Motor neuron (in vitro differentiated cells): Measurements from ENCODE around the gene TIMM44. TPM values are rescaled to one million over a fixed set of nuclear protein-coding genes. Genes with fewer than 3 reads are reported as not detected.

Experiments
- ATAC-seq, 8 experiments: fragments of 200-7000 bp; cut with Tn5 transposase; replicated peaks in 6 of 8; 2 replicates each; pipeline ENCODE4 v1.8.0; 2021; ENCODE audit warnings: mild to moderate bottlenecking in 8 of 8, moderate library complexity in 8 of 8
- H3K27ac ChIP-seq, 2 donors: fragments of 250-450 bp; sonication (Bioruptor Pico); 2 replicates each; pipeline ENCODE4 v1.9.0; 2021; ENCODE audit warnings: antibody characterized with exemption in 2 of 2, mild to moderate bottlenecking in 2 of 2, moderate library complexity in 1 of 2
- H3K4me1 ChIP-seq, 2 donors: fragments of 250-450 bp; sonication (Bioruptor Pico); replicated peaks in 1 of 2; 2 replicates each; pipeline ENCODE4 v1.6.1; 2021; ENCODE audit warnings: antibody characterized with exemption in 2 of 2, mild to moderate bottlenecking in 2 of 2, moderate library complexity in 1 of 2
- H3K4me3 ChIP-seq, 5 donors: fragments of 250-450 bp; sonication (Bioruptor Pico); 2 replicates each; pipeline ENCODE4 v1.9.0; 2021; ENCODE audit warnings: antibody characterized with exemption in 5 of 5, mild to moderate bottlenecking in 5 of 5, moderate library complexity in 4 of 5
- WGBS, 10 experiments: fragments of 450-650 bp; shearing (Covaris generic); methylation state at CpG; one replicate each; pipeline ENCODE4 v1.0.0; 2022; 5-methylcytosine and 5-hydroxymethylcytosine counted together
- in situ Hi-C, 9 experiments: fragments of 400-800 bp; cut with MboI; loops; one replicate each; pipeline ENCODE4 v1.15.0; 2021; ENCODE audit warnings: low sequenced_read_pairs in 9 of 9, low pct_unique_long_range_greater_than_20kb in 2 of 9; ENCODE audit not compliant: unreplicated experiment in 9 of 9
- total RNA-seq, 8 experiments: library from RNA; unstranded; fragments of 300-600 nt; gene quantifications; 2 replicates each; pipeline versions ENCODE4 v1.2.3 to v1.2.4, GENCODE V29; 2022

TIMM44 gene, protein sequence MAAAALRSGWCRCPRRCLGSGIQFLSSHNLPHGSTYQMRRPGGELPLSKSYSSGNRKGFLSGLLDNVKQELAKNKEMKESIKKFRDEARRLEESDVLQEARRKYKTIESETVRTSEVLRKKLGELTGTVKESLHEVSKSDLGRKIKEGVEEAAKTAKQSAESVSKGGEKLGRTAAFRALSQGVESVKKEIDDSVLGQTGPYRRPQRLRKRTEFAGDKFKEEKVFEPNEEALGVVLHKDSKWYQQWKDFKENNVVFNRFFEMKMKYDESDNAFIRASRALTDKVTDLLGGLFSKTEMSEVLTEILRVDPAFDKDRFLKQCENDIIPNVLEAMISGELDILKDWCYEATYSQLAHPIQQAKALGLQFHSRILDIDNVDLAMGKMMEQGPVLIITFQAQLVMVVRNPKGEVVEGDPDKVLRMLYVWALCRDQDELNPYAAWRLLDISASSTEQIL
- 100 to 1,000 TPM in 2 of 8 experiments, 10 to 100 TPM in 6; 38.7 to 106 (median 65.1) TPM for total RNA-seq

DNA sequence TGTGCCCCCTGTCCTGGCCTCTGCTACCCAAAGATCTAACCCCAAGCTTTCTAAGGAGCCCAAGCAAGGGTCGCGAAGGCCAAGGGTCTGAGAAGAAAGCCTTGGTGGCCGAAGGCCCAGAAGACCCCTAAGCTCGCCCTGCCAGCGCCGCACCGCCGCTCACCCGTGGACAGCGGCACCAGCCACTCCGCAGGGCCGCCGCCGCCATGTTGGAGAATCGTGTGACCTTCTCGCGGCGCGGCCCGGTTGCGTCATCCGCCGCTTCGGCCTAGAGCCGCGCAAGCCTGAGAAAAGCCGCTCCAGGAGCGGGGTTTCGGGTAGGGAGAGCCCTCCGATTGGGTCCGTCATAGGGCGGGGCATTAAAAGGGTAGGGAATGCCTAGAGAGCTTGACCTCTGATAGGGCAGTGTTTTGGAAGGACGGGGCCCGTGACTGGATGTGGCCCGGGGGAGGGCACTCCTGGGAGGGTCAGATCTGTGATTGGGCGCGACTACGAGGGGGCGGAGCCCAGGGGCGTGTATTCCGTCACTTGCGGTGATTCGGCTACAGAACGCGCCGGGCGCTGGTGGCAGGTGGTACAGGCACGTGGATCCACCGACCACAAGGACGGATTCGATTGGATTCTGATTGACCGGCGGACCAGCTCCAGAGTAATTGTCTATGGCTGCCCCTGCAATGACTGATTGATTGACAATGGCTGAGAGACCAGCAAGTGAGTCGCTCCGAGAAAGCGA lies at the start of gene TIMM44:
Gene TIMM44, minus strand, starts transcription at position 223 of the 733 bp plus-strand sequence. Its CDS starts 15 bp downstream, at position 208.
- Histone ChIP-seq H3K4me1 (peaks cover 7 to 9% of the 10 kb centered on the region in 2 donors), H3K4me3 (peak within 1 kb of the TSS; percentile 70 to 85 (median 73)), H3K27ac (peak within 1 kb of the TSS; percentile 97)
- ATAC-seq, result peak; percentile 92 to 97 (median 94)
- 0 to 3% (median 0%) methylated on average over 1 to 19 of the region's 56 CpGs; no CpG with 5 or more reads in 4 of the 10 experiments for WGBS, 10 experiments
- in situ Hi-C loops, result loop anchor here in 3 of 9 experiments (10.0 to 25.0 kb wide), 2 partner anchors 294 to 311 kb away; no protein-coding TSS in a partner anchor

DNA sequence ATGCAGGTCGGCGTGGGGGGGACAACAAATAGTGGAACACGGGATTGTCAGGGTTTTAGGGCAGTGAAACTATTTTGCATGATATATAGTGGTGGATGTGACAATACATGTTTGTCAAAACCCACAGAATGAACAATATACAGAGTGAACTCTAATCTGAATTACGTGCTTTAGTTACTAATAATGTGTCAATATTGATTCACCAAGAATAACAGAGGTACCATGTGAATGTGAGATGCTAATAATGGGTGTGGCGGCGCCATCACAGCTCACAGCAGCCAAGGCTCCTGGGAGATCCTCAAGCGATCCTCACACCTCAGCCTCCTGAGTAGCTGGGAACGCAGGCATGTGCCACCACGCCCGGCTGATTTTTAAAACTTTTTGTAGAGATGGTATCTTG lies 49.1 kb upstream of the TIMM44 start:
- Histone ChIP-seq H3K27ac (no peak overlapping the region), H3K4me1 (no peaks in the 10 kb centered on the region), H3K4me3 (no peak overlapping the region)
- WGBS, 10 experiments, result 75 to 100% (median 90%) methylated on average over 1 to 8 of the region's 10 CpGs; no CpG with 5 or more reads in 1 of the 10 experiments
- peak in 1 of 8 experiments; percentile 22 for ATAC-seq
- in situ Hi-C loops, result no loop called here

DNA sequence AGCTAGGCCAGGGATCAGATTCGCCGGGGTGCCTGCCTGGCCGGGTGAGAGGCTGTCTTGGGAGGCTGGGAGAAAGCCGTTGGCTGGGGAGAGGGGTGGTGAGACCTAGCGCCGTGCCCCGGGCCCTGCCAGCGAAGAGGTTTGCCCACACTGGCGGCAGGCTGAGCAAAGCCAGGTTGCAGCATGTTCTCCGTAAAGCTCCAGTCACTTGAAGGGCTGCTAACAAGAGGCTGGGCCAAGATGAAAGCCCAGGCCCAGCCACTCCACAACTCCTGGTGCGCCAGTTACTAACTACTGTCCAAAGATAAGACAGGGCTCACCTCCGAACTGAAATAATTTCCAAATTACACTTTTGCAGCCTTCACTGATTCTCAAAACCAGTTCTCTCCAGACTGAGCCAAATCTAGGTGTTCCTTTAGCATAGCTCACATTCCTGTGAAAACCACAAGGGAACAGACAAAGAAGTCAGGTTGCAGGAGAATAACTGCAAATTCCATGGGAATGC lies 45.7 kb upstream of the TIMM44 start:
- WGBS, 10 experiments, result 82 to 100% (median 100%) methylated on average over 1 to 10 of the region's 12 CpGs; no CpG with 5 or more reads in 7 of the 10 experiments
- Histone ChIP-seq H3K4me3 (no peak overlapping the region), H3K4me1 (peaks cover 0 to 3% of the 10 kb centered on the region in 2 donors), H3K27ac (no peak overlapping the region)
- ATAC-seq, result no peak
- in situ Hi-C loops, result no loop called here

DNA sequence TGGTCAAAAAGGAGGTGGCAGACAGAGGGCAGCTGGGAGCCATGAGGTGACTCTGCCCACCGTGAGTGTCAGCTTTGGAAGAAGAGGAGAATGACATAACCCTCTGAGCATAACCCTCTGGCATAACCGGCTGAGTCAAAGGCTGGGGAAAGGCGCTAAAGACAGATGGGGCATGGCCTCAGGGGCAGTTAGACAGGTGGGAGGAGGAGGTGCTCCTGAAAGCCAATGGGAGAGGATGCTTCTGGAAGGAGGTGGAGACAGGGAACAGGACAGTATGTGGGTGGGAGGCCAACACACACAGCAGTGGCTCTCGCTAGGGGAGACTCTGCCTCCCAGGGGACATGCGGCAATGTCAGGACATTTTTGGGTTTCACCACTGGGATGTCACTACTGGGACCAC lies 44.8 kb upstream of the TIMM44 start:
- Histone ChIP-seq H3K4me1 (peaks cover 0 to 3% of the 10 kb centered on the region in 2 donors), H3K27ac (no peak overlapping the region), H3K4me3 (no peak overlapping the region)
- WGBS, 10 experiments, result 45 to 100% (median 83%) methylated on average over 1 to 5 of the region's 5 CpGs; no CpG with 5 or more reads in 4 of the 10 experiments
- ATAC-seq, result peak in 1 of 8 experiments; percentile 36
- in situ Hi-C loops, result no loop called here

DNA sequence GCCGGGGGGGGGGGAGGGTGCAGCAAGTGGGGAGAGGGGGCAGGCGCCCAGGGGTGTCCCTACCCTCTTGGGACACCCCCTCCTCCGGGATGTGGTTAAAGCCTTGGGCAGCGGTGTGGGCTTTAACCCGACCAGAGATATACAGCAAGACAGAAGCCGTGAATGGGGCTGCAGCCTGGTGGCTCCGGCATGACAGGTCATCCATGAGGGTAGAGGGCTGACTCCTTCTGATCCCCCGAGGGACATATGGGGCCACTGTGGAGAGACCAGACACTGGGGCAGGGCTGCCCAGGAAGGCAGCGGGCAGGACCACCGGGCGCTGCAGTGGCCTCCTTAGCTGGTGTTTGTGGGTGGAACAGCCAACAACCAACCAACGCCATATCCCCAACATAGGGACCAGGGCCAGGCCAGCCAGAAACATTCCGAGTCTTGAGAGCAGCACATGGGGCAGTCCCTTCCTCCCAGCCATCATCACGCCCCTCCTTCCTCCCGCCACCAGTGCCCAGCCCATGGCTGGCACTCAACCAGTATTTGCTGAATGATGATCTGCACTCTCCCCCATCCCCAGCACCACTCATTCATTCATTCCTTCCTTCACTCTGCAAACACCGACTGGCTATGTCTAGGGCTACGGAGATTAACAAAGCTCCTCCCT lies 43.8 kb upstream of the TIMM44 start:
- in situ Hi-C loops, result no loop called here
- no peak overlapping the region for H3K27ac ChIP-seq
- peak in 7 of 8 experiments; percentile 21 to 31 (median 25) for ATAC-seq

DNA sequence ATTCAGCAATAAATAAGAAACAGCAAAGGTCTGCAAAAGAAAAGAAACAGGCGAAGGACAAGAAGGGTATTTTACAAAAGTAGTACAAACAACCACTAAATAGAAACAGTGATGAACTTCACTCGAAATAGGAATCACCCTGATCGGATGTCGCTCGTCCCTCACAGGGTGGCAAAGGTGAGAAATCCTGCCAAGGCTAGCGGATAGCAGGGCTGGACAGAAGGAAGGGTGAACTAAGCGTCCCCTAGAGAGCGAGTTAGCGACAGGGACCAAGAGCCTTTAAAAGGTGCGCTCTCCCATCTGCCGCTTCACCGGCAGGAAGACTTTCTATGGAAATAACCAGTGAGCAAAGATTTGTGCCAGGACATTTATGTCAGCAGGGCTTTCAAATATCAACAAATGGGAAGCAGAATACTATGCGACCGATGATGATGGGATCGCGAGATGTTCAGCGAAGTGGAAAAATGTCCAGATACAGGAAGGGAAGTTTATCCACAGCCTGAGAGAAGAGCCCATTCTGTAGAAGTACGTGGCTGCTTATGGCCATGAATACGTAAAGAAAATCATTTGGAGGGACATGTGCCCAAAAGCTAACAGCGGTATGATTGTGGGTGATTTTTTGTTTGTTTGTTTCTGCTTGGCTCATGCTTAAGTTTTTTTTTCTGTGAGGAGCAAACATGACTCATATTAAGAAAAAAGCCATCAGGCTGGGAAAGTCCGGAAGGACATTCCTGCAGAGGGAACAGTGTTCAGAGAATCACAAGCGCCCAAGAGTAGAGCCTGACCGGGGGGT lies 43.1 kb upstream of the TIMM44 start:
- peak in 6 of 8 experiments; percentile 42 to 83 (median 58) for ATAC-seq
- in situ Hi-C loops, result no loop called here
- 70 to 96% (median 86%) methylated on average over 2 to 18 of the region's 23 CpGs for WGBS, 10 experiments

More for the DNA sequence above, 43.8 kb upstream of the TIMM44 start:
- Histone ChIP-seq H3K4me1 (peaks cover 0 to 3% of the 10 kb centered on the region in 2 donors), H3K4me3 (no peak overlapping the region)
- WGBS, 10 experiments, result 80 to 100% (median 96%) methylated on average over 1 to 3 of the region's 17 CpGs; no CpG with 5 or more reads in 7 of the 10 experiments

DNA sequence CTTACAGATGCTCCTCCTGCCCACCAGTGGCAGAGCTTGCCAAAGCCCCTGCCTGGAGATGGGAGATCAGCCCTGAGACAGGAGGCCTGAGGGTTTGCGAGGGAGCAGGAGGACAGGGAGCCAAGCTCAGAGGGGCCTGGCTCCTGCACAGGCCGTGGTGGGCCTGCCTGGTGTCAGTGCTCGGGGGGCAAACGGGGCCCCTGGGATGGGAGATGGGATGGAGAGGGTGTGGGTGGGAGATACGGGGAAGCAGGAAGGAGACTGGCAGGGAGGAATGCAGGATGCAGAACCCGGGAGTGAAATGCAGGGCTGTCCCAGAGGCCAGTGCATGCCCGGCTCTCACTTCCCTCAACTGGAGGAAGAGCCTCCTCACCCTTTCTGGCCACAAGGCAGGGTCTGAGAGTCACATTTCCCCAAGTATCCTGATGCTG lies 42.0 kb upstream of the TIMM44 start:
- no peak for ATAC-seq
- in situ Hi-C loops, result no loop called here
- 100% methylated on average over 1 to 3 of the region's 7 CpGs; no CpG with 5 or more reads in 8 of the 10 experiments for WGBS, 10 experiments
- Histone ChIP-seq H3K4me3 (no peak overlapping the region), H3K4me1 (peaks cover 0 to 3% of the 10 kb centered on the region in 2 donors), H3K27ac (no peak overlapping the region)

More for the DNA sequence above, 43.1 kb upstream of the TIMM44 start:
- Histone ChIP-seq H3K4me3 (no peak overlapping the region), H3K27ac (peak overlapping the region in 1 of 2 donors; percentile 41), H3K4me1 (peaks cover 0 to 3% of the 10 kb centered on the region in 2 donors)

DNA sequence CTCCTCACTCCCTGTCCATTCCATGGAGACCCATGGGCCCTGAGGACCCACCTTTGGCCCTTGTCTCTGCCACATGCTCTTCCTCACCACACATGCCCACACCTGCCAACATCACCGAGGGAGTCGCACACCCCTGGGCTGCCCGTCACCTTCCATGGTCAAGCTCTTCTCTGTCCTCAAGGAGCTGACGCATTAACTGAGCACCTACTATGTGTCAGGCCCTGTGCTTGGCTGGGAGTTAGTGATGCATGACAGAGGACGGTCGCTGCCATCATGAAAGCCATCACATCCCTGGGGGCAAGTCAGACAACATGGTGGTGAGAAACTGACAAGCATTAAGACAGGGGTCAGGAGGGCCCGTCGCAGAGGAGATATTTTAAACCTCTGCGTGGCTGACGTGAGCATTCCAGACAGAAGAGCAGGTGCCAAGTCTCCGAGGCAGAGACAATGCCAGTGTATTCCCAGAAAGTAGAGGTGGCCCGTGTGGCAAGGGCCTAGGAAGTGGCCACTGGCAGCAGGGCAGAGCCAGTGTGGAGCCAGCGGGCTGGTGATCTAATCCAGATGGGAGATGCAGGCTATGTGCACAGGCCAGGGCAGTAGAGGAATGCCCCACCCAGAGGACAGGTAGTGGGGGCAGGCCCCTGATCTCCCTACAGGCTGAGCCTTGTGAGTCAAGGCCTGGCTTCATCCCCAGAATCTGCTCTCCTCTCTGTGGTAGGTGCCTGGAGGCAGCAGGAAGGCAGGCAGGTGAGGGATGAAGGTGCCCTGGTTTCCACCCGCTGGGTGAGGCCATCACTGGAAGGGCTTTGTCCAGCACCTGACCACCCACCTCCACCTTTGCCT lies 40.8 kb upstream of the TIMM44 start:
- Histone ChIP-seq H3K4me1 (peaks cover 0 to 3% of the 10 kb centered on the region in 2 donors), H3K27ac (no peak overlapping the region), H3K4me3 (no peak overlapping the region)
- ATAC-seq, result no peak
- in situ Hi-C loops, result no loop called here
- 67 to 100% (median 93%) methylated on average over 1 to 7 of the region's 14 CpGs; no CpG with 5 or more reads in 4 of the 10 experiments for WGBS, 10 experiments

DNA sequence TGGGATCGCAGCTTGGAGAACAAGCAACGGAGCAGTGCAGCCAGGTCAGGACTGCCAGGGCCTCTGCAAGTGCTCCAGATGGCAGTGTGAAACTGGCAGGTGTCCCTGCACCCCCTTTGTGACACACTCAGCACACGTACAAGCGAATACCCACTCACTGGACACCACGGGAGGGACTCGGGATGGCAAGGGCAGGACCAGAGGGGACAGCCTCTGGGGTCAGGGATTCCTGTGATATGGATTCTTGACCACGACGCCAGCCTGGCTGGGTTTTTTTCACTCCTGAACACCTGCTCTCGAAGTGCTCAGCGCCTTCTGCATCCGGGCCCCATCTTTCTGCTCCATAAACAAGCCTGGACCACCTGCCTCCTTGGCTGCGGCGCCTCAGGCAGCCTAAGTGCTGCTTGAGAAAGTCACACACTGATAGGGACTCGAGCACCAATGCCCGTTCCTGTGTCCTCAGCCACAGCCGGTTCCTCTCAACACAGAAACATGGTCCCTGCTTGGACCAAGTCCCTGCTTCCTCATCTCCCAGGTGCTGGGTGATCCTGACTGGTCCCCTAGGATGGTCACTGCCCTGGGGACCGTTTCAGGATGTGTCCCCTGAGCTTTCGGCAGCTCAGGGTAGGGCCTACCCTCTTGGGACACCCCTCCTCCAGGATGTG lies 40.0 kb upstream of the TIMM44 start:
- Histone ChIP-seq H3K27ac (no peak overlapping the region), H3K4me1 (peaks cover 2 to 3% of the 10 kb centered on the region in 2 donors), H3K4me3 (no peak overlapping the region)
- in situ Hi-C loops, result no loop called here
- no peak for ATAC-seq
- WGBS, 10 experiments, result 61 to 100% (median 95%) methylated on average over 2 to 7 of the region's 18 CpGs; no CpG with 5 or more reads in 4 of the 10 experiments

DNA sequence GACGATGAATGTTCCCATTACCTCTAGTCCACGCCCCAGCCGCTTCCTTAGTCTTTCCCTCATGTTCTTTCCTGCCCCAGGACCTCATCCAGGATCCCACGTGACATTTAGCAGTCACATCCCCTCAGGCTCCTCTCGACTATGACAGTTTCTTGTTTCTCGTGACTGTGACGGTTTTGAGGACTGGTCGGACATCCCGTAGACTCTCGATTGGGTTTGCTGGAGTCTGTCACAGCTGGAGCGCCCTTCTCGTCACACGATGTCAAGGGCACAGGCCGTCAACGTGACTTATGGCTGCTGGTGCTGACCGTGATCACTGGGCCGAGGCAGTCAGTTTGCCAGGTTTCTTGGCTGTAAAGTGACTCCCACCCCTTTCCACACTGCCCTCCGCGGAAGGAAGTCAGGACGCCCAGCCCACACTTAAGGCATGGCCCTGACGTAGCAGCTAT lies 39.2 kb upstream of the TIMM44 start:
- Histone ChIP-seq H3K27ac (no peak overlapping the region), H3K4me3 (no peak overlapping the region), H3K4me1 (peaks cover 3 to 9% of the 10 kb centered on the region in 2 donors)
- in situ Hi-C loops, result no loop called here
- no peak for ATAC-seq
- WGBS, 10 experiments, result 76 to 100% (median 96%) methylated on average over 1 to 15 of the region's 21 CpGs; no CpG with 5 or more reads in 1 of the 10 experiments
